Tibial nerve (tissue), 4 donors: ENCODE measurements around the gene GRIN1.

Source experiments
- CTCF ChIP-seq, 5 experiments: fragments of 200-600 bp in 3 of 5; fragments of 450-650 bp in 2 of 5; sonication (generic) in 3 of 5; IDR thresholded peaks; one replicate each; pipeline ENCODE4 v1.5.1; 2016 to 2019; ENCODE audit warnings: antibody characterized with exemption in 5 of 5, mild to moderate bottlenecking in 3 of 5, moderate library complexity in 2 of 5
- EP300 ChIP-seq, 2 donors: sonication (generic); formaldehyde crosslinking; IDR thresholded peaks; one replicate each; pipeline ENCODE4 v1.6.1; 2017; ENCODE audit warnings: antibody characterized with exemption in 2 of 2, mild to moderate bottlenecking in 1 of 2
- POLR2A ChIP-seq, 2 donors: fragments of 450-650 bp; IDR thresholded peaks; one replicate each; pipeline ENCODE4 v1.6.1; 2017; ENCODE audit warnings: antibody characterized with exemption in 2 of 2, mild to moderate bottlenecking in 2 of 2, moderate library complexity in 2 of 2

- TF ChIP-seq CTCF (IDR thresholded peaks at IDR 0.05) (no peak), POLR2A (IDR thresholded peaks at IDR 0.05) (no peak), EP300 (IDR thresholded peaks at IDR 0.05) (no peak)
Observed at GRCh38 chr9:137215196-137215986, 76.4 kb downstream of the GRIN1 start.
